Glutamatergic neuron (in vitro differentiated cells): ENCODE data around the gene REG4. TPM values are rescaled to one million over a fixed set of nuclear protein-coding genes. Genes with fewer than 3 reads are reported as not detected.

Source experiments
- DNase-seq: peaks from one replicate; pipeline ENCODE4 v3.0.0; 2022
- H3K27ac Mint-ChIP-seq: one replicate; pipeline ENCODE4 v1.8.0; 2020; ENCODE audit warnings: mild to moderate bottlenecking, mixed read lengths, inconsistent platforms; ENCODE audit not compliant: unreplicated experiment
- H3K27me3 Mint-ChIP-seq: one replicate; pipeline ENCODE4 v1.8.0; 2020; ENCODE audit warnings: mild to moderate bottlenecking, moderate library complexity, mixed read lengths, inconsistent platforms; ENCODE audit not compliant: unreplicated experiment
- H3K36me3 Mint-ChIP-seq: one replicate; pipeline ENCODE4 v1.8.0; 2020; ENCODE audit warnings: mild to moderate bottlenecking, mixed read lengths, inconsistent platforms; ENCODE audit not compliant: unreplicated experiment
- H3K4me1 Mint-ChIP-seq: one replicate; pipeline ENCODE4 v1.8.0; 2020; ENCODE audit warnings: mild to moderate bottlenecking, low read depth, mixed read lengths, inconsistent platforms; ENCODE audit not compliant: unreplicated experiment
- H3K4me3 Mint-ChIP-seq: one replicate; pipeline ENCODE4 v1.8.0; 2020; ENCODE audit warnings: mild to moderate bottlenecking, mixed read lengths, inconsistent platforms; ENCODE audit not compliant: unreplicated experiment
- H3K9me3 Mint-ChIP-seq: one replicate; pipeline ENCODE4 v1.8.0; 2020; ENCODE audit warnings: mild to moderate bottlenecking, moderate library complexity, mixed read lengths, inconsistent platforms; ENCODE audit not compliant: unreplicated experiment
- total RNA-seq: library from RNA; stranded (reverse); fragmentation: NEBNext Ultra II Directional; extraction: Animal tissue kit (Norgen Biotek cat#: 25700); gene quantifications from one replicate; pipeline ENCODE4 v1.2.1, GENCODE V29; 2021; ENCODE audit not compliant: unreplicated experiment
- TF ChIP-seq, protein P1 (sequence below): fragments of 200-600 bp; sonication (generic); IDR thresholded peaks from one replicate; pipeline ENCODE4 v1.5.0; 2021; ENCODE audit not compliant: partially characterized antibody, unreplicated experiment

REG4 gene
- total RNA-seq, 1 donor from 2014 or later: not detected

- Mint-ChIP-seq H3K36me3 (no peaks in the 10 kb centered on the region), H3K4me1 (no peaks in the 10 kb centered on the region), H3K9me3 (no peaks in the 10 kb centered on the region), H3K4me3 (no peak overlapping the region), H3K27me3 (no peaks in the 10 kb centered on the region), H3K27ac (no peak overlapping the region)
- no peak for DNase-seq
- TF ChIP-seq, protein P1, sequence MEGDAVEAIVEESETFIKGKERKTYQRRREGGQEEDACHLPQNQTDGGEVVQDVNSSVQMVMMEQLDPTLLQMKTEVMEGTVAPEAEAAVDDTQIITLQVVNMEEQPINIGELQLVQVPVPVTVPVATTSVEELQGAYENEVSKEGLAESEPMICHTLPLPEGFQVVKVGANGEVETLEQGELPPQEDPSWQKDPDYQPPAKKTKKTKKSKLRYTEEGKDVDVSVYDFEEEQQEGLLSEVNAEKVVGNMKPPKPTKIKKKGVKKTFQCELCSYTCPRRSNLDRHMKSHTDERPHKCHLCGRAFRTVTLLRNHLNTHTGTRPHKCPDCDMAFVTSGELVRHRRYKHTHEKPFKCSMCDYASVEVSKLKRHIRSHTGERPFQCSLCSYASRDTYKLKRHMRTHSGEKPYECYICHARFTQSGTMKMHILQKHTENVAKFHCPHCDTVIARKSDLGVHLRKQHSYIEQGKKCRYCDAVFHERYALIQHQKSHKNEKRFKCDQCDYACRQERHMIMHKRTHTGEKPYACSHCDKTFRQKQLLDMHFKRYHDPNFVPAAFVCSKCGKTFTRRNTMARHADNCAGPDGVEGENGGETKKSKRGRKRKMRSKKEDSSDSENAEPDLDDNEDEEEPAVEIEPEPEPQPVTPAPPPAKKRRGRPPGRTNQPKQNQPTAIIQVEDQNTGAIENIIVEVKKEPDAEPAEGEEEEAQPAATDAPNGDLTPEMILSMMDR: no peak
Observed at GRCh38 chr1:119818181-119818580, 6.9 kb upstream of the REG4 start.

- Mint-ChIP-seq H3K27me3 (no peaks in the 10 kb centered on the region), H3K4me3 (no peak overlapping the region), H3K9me3 (no peaks in the 10 kb centered on the region), H3K36me3 (no peaks in the 10 kb centered on the region), H3K4me1 (no peaks in the 10 kb centered on the region), H3K27ac (no peak overlapping the region)
- TF ChIP-seq, protein P1: no peak
- no peak for DNase-seq
Observed at GRCh38 chr1:119816407-119816806, 5.1 kb upstream of the REG4 start.

GRCh38 chr1:119815928-119816327 is 4.7 kb upstream of the REG4 start:
- no peak for DNase-seq
- Mint-ChIP-seq H3K9me3 (no peaks in the 10 kb centered on the region), H3K27me3 (no peaks in the 10 kb centered on the region), H3K4me3 (no peak overlapping the region), H3K27ac (no peak overlapping the region), H3K4me1 (no peaks in the 10 kb centered on the region), H3K36me3 (no peaks in the 10 kb centered on the region)
- TF ChIP-seq, protein P1: no peak

DNA sequence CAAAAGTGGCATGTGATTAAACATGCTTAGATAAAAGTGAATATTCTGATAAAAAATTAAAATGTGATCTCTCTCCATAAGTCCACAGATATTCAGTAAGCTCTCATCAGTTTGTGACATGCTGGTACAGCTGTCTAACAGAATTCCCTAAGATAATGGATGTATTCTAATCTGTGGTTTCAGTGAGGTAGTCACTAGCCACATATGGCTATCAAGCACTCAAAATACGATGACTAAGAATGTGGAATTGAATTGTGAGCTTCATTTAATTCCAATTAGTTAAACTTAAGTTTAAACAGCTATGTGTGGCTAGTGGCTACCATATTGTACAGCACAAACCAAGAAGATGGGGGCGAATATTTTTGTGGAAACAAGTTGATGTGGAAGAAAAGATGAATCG is 4.1 kb upstream of the REG4 start:
- no peak overlapping the region for H3K27ac Mint-ChIP-seq
- no peak overlapping the region for H3K4me3 Mint-ChIP-seq
- no peaks in the 10 kb centered on the region for H3K36me3 Mint-ChIP-seq
- no peaks in the 10 kb centered on the region for H3K4me1 Mint-ChIP-seq
- H3K9me3 Mint-ChIP-seq: no peaks in the 10 kb centered on the region
- H3K27me3 Mint-ChIP-seq: no peaks in the 10 kb centered on the region
- DNase-seq: no peak
- TF ChIP-seq, protein P1: no peak

DNA sequence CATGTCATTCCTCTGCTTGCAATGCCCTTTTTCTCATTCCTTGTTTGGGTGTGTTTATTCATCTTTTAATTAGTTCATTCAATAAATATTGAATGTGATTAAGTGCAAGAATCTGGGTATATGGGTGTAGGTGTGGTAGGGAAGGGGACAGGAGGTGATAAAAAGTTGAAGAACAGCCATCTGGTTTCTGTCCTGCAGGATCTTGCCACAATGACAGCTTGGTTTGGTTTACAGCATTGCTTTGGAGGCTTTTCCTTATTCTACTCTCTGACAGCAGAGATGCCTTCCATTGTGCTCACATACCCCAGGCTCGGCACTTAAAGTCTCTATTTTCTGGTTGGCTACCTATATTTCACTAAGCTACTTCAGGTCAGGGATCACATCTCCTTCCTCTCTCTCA is 3.0 kb upstream of the REG4 start:
- Mint-ChIP-seq H3K4me1 (no peaks in the 10 kb centered on the region), H3K27ac (no peak overlapping the region), H3K4me3 (no peak overlapping the region), H3K36me3 (no peaks in the 10 kb centered on the region), H3K9me3 (no peaks in the 10 kb centered on the region), H3K27me3 (no peaks in the 10 kb centered on the region)
- no peak for DNase-seq
- TF ChIP-seq, protein P1: no peak
